ENCODE measurements around the gene OR6K6.

Gene OR6K6

DNA sequence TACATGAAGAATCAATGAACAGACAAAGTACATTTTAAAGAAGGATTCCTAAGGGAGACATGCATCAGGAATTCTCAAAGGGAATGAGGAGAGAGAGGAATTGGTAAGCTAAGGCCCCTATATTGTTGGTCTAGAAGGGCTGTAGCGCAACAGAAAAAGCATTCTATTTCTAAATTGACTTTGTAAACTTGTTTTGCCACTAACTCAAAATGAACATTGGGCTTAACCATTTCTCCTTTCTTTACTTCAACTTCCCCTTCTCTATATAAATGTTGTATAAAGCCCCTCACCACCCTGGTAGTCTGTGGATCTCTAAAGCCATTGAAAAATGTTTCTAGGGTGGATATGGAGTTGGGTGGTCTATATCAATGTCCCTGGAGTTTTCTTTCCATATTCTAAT, 46.9 kb downstream of the OR6K6 start:
- no peak for DNase-seq (ENCODE audit: low read depth)

DNA sequence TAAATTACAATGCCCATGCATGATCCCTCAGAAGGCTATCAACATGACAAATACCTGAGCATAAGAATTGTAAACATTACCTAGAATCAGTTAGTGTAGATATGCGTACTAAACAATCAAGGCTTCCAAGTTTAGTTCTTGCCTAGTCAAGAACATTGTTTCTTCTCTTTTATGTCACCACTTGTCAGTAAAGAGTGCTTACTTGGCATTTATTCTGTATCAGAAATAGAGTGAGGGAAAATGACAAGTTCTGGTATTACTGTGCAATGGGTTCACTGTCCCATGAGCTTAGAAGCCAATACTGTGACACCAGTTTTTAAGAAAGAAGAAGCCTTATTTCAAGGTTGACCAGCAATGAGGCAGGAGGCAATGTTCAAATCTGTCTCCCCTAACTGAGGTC, 49.2 kb downstream of the OR6K6 start:
- DNase-seq (ENCODE audit: low read depth) = no peak
